ENCODE results near the gene CBX5. TPM values are rescaled to one million over a fixed set of nuclear protein-coding genes. Genes with fewer than 3 reads are reported as not detected.

CBX5 gene
- polyA plus RNA-seq, 4 donors, result 2.7 to 40.1 (median 8.3) TPM

- FAIRE-seq (no peak), DNase-seq (no peak)
- Histone ChIP-seq H3K36me3 (ENCODE audit: control insufficient read depth in 3 of 3, insufficient read depth in 2 of 3, low read depth in 1 of 3, low read length in 3 of 3) (no peaks in the 10 kb centered on the region), H3K4me1 (ENCODE audit: control insufficient read depth in 3 of 3, insufficient read depth in 2 of 3, low read depth in 1 of 3, low read length in 2 of 3) (peaks cover 0 to 3% (median 0%) of the 10 kb centered on the region in 3 donors), H3K4me3 (ENCODE audit: low read depth in 1 of 3, low read length in 3 of 3) (no peak overlapping the region), H3K9me3 (ENCODE audit: control insufficient read depth in 2 of 2, insufficient read depth in 1 of 2, low read depth in 1 of 2, low read length in 1 of 2) (no peaks in the 10 kb centered on the region), H3K27ac (ENCODE audit: low read depth in 1 of 3, low read length in 2 of 3) (no peak overlapping the region), H3K27me3 (ENCODE audit: control insufficient read depth in 3 of 3, insufficient read depth in 3 of 3, low read length in 3 of 3) (peaks cover 3 to 83% (median 5%) of the 10 kb centered on the region in 3 donors)
- 71 to 88% (median 75%) methylated on average over 7 of the region's 7 CpGs for WGBS, 3 donors
Observed at GRCh38 chr12:54211920-54212319, 68.0 kb downstream of the CBX5 start.

GRCh38 chr12:54210400-54210790 lies 69.5 kb downstream of the CBX5 start:
- Histone ChIP-seq H3K4me3 (ENCODE audit: low read depth in 1 of 3, low read length in 3 of 3) (no peak overlapping the region), H3K27me3 (ENCODE audit: control insufficient read depth in 3 of 3, insufficient read depth in 3 of 3, low read length in 3 of 3) (peaks cover 3 to 82% (median 9%) of the 10 kb centered on the region in 3 donors), H3K4me1 (ENCODE audit: control insufficient read depth in 3 of 3, insufficient read depth in 2 of 3, low read depth in 1 of 3, low read length in 2 of 3) (peaks cover 0 to 3% (median 0%) of the 10 kb centered on the region in 3 donors), H3K27ac (ENCODE audit: low read depth in 1 of 3, low read length in 2 of 3) (no peak overlapping the region), H3K36me3 (ENCODE audit: control insufficient read depth in 3 of 3, insufficient read depth in 2 of 3, low read depth in 1 of 3, low read length in 3 of 3) (no peaks in the 10 kb centered on the region), H3K9me3 (ENCODE audit: control insufficient read depth in 2 of 2, insufficient read depth in 1 of 2, low read depth in 1 of 2, low read length in 1 of 2) (no peaks in the 10 kb centered on the region)
- WGBS, 3 donors, result 71 to 89% (median 78%) methylated on average over 5 of the region's 5 CpGs
- no peak for DNase-seq
- no peak for FAIRE-seq

GRCh38 chr12:54208591-54208990 lies 71.3 kb downstream of the CBX5 start:
- no peak for FAIRE-seq
- Histone ChIP-seq H3K27me3 (ENCODE audit: control insufficient read depth in 3 of 3, insufficient read depth in 3 of 3, low read length in 3 of 3) (peaks cover 3 to 78% (median 14%) of the 10 kb centered on the region in 3 donors), H3K4me3 (ENCODE audit: low read depth in 1 of 3, low read length in 3 of 3) (no peak overlapping the region), H3K4me1 (ENCODE audit: control insufficient read depth in 3 of 3, insufficient read depth in 2 of 3, low read depth in 1 of 3, low read length in 2 of 3) (no peaks in the 10 kb centered on the region), H3K9me3 (ENCODE audit: control insufficient read depth in 2 of 2, insufficient read depth in 1 of 2, low read depth in 1 of 2, low read length in 1 of 2) (no peaks in the 10 kb centered on the region), H3K36me3 (ENCODE audit: control insufficient read depth in 3 of 3, insufficient read depth in 2 of 3, low read depth in 1 of 3, low read length in 3 of 3) (no peaks in the 10 kb centered on the region), H3K27ac (ENCODE audit: low read depth in 1 of 3, low read length in 2 of 3) (no peak overlapping the region)
- DNase-seq, result no peak
- WGBS, 3 donors, result 36 to 58% (median 47%) methylated on average over 5 to 7 of the region's 7 CpGs

GRCh38 chr12:54207539-54208294 lies 72.2 kb downstream of the CBX5 start:
- WGBS, 3 donors, result 21 to 29% (median 22%) methylated on average over 16 of the region's 16 CpGs
- Histone ChIP-seq H3K27me3 (ENCODE audit: control insufficient read depth in 3 of 3, insufficient read depth in 3 of 3, low read length in 3 of 3) (peaks cover 3 to 76% (median 14%) of the 10 kb centered on the region in 3 donors), H3K27ac (ENCODE audit: low read depth in 1 of 3, low read length in 2 of 3) (no peak overlapping the region), H3K36me3 (ENCODE audit: control insufficient read depth in 3 of 3, insufficient read depth in 2 of 3, low read depth in 1 of 3, low read length in 3 of 3) (no peaks in the 10 kb centered on the region), H3K4me3 (ENCODE audit: low read depth in 1 of 3, low read length in 3 of 3) (no peak overlapping the region), H3K4me1 (ENCODE audit: control insufficient read depth in 3 of 3, insufficient read depth in 2 of 3, low read depth in 1 of 3, low read length in 2 of 3) (no peaks in the 10 kb centered on the region), H3K9me3 (ENCODE audit: control insufficient read depth in 2 of 2, insufficient read depth in 1 of 2, low read depth in 1 of 2, low read length in 1 of 2) (no peaks in the 10 kb centered on the region)
- no peak for FAIRE-seq
- peak; percentile 58 to 76 for DNase-seq

GRCh38 chr12:54206791-54207190 lies 73.1 kb downstream of the CBX5 start:
- no peak for DNase-seq
- no peak for FAIRE-seq
- no peaks in the 10 kb centered on the region for H3K9me3 ChIP-seq (ENCODE audit: control insufficient read depth in 2 of 2, insufficient read depth in 1 of 2, low read depth in 1 of 2, low read length in 1 of 2)
- peaks cover 3 to 67% (median 16%) of the 10 kb centered on the region in 3 donors for H3K27me3 ChIP-seq (ENCODE audit: control insufficient read depth in 3 of 3, insufficient read depth in 3 of 3, low read length in 3 of 3)
- no peak overlapping the region for H3K27ac ChIP-seq (ENCODE audit: low read depth in 1 of 3, low read length in 2 of 3)
- H3K4me1 ChIP-seq (ENCODE audit: control insufficient read depth in 3 of 3, insufficient read depth in 2 of 3, low read depth in 1 of 3, low read length in 2 of 3), result no peaks in the 10 kb centered on the region
- no peaks in the 10 kb centered on the region for H3K36me3 ChIP-seq (ENCODE audit: control insufficient read depth in 3 of 3, insufficient read depth in 2 of 3, low read depth in 1 of 3, low read length in 3 of 3)
- 18 to 80% (median 56%) methylated on average over 1 of the region's 1 CpG for WGBS, 3 donors
- H3K4me3 ChIP-seq (ENCODE audit: low read depth in 1 of 3, low read length in 3 of 3), result no peak overlapping the region

DNA sequence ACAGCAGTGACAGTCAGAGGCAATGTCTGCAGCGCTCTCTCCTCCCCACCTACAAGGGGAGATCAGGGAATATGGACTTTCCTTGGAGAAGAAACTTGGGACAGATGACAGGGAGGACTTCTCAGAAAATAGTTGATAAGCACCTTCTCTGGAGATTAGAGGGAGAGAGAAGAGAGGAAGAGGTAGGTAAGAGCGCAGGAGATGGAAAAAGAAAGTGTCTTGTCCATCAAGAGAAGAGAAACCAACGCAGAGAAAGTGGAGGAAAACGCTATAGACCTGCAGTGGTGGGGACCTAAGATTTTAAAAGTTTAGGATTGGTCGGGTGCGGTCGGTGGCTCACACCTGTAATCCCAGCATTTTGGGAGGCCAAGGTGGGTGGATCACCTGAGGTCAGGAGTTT lies 75.6 kb downstream of the CBX5 start:
- WGBS, 3 donors, result 72 to 78% (median 75%) methylated on average over 7 of the region's 7 CpGs
- FAIRE-seq (no peak), DNase-seq (no peak)
- Histone ChIP-seq H3K4me1 (ENCODE audit: control insufficient read depth in 3 of 3, insufficient read depth in 2 of 3, low read depth in 1 of 3, low read length in 2 of 3) (no peaks in the 10 kb centered on the region), H3K9me3 (ENCODE audit: control insufficient read depth in 2 of 2, insufficient read depth in 1 of 2, low read depth in 1 of 2, low read length in 1 of 2) (no peaks in the 10 kb centered on the region), H3K4me3 (ENCODE audit: low read depth in 1 of 3, low read length in 3 of 3) (no peak overlapping the region), H3K27me3 (ENCODE audit: control insufficient read depth in 3 of 3, insufficient read depth in 3 of 3, low read length in 3 of 3) (peaks cover 6 to 55% (median 14%) of the 10 kb centered on the region in 3 donors), H3K36me3 (ENCODE audit: control insufficient read depth in 3 of 3, insufficient read depth in 2 of 3, low read depth in 1 of 3, low read length in 3 of 3) (no peaks in the 10 kb centered on the region), H3K27ac (ENCODE audit: low read depth in 1 of 3, low read length in 2 of 3) (no peak overlapping the region)

DNA sequence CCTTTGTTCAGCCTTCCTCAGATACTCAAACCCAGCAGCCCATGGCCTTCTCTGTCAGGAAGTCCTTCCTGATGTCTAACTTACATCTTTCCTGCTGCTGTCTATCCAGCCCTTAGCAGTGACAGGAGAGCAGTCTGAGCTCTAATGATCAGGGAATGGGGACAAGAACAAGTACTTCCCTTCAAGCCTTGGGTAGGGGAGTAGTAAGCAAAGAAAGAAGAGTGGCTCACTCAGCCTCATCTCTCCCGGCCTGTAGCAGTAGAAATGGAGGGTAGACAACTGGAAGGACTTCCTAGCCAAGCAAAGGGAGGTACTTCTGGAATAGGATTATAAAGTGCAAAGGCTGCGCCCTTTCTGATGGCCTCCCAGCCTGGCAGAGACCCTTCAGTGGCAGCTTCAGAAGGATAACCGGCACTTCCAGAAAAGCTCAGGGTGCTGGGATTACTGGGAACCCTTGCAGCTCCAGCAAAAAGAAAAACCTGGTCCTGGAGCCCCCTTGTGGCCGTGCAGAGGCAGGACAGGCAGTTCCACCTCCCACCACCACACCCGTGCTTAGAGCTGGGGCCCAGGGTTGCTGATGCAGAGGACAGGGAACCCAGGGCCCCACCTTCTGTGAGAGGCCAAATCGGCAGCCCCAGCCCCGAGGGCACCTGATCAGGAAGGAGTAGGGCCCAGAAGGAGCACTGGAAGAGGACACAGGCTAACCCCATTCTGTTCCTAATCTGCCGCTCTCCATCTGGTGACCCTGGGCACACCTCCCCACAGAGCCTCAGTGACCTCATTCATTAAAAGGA lies 78.7 kb downstream of the CBX5 start:
- Histone ChIP-seq H3K36me3 (ENCODE audit: control insufficient read depth in 3 of 3, insufficient read depth in 2 of 3, low read depth in 1 of 3, low read length in 3 of 3) (no peaks in the 10 kb centered on the region), H3K27me3 (ENCODE audit: control insufficient read depth in 3 of 3, insufficient read depth in 3 of 3, low read length in 3 of 3) (peaks cover 3 to 64% (median 19%) of the 10 kb centered on the region in 3 donors), H3K4me1 (ENCODE audit: control insufficient read depth in 3 of 3, insufficient read depth in 2 of 3, low read depth in 1 of 3, low read length in 2 of 3) (no peaks in the 10 kb centered on the region), H3K4me3 (ENCODE audit: low read depth in 1 of 3, low read length in 3 of 3) (no peak overlapping the region), H3K27ac (ENCODE audit: low read depth in 1 of 3, low read length in 2 of 3) (no peak overlapping the region), H3K9me3 (ENCODE audit: control insufficient read depth in 2 of 2, insufficient read depth in 1 of 2, low read depth in 1 of 2, low read length in 1 of 2) (no peaks in the 10 kb centered on the region)
- FAIRE-seq (no peak), DNase-seq (peak; percentile 58 to 81)
- WGBS, 3 donors, result 14 to 22% (median 19%) methylated on average over 8 of the region's 8 CpGs

- H3K4me1 ChIP-seq (ENCODE audit: control insufficient read depth in 3 of 3, insufficient read depth in 2 of 3, low read depth in 1 of 3, low read length in 2 of 3), result no peaks in the 10 kb centered on the region
- no peaks in the 10 kb centered on the region for H3K36me3 ChIP-seq (ENCODE audit: control insufficient read depth in 3 of 3, insufficient read depth in 2 of 3, low read depth in 1 of 3, low read length in 3 of 3)
- WGBS, 3 donors, result 54 to 88% (median 72%) methylated on average over 5 of the region's 5 CpGs
- DNase-seq (no peak), FAIRE-seq (no peak)
- H3K9me3 ChIP-seq (ENCODE audit: control insufficient read depth in 2 of 2, insufficient read depth in 1 of 2, low read depth in 1 of 2, low read length in 1 of 2), result no peaks in the 10 kb centered on the region
- no peak overlapping the region for H3K27ac ChIP-seq (ENCODE audit: low read depth in 1 of 3, low read length in 2 of 3)
- peaks cover 3 to 64% (median 17%) of the 10 kb centered on the region in 3 donors for H3K27me3 ChIP-seq (ENCODE audit: control insufficient read depth in 3 of 3, insufficient read depth in 3 of 3, low read length in 3 of 3)
- H3K4me3 ChIP-seq (ENCODE audit: low read depth in 1 of 3, low read length in 3 of 3), result no peak overlapping the region
Observed at GRCh38 chr12:54200412-54200811, 79.5 kb downstream of the CBX5 start.

Data from small intestine (tissue), 7 donors.